Measurements from ENCODE around the gene TMCO6. TPM values are rescaled to one million over a fixed set of nuclear protein-coding genes. Genes with fewer than 3 reads are reported as not detected.
"Not testable (repeated sequence)": the region's sequence is repeated elsewhere in the genome, so short reads cannot be mapped to it uniquely, and the experiment has no call there.

TMCO6 gene
- polyA plus RNA-seq, 3 donors: 9.8 to 45.5 (median 12.6) TPM

- peaks cover 0 to 3% (median under 1%) of the 10 kb centered on the region in 3 donors for H3K27me3 Mint-ChIP-seq (ENCODE audit: low read depth in 3 of 3)
- Histone ChIP-seq H3K4me3 (replicated peaks in 1 of 3; ENCODE audit: low read depth in 2 of 3, low read length in 3 of 3) (peak overlapping the region; percentile 65 to 94 (median 70)), H3K27me3 (ENCODE audit: control insufficient read depth in 2 of 2, insufficient read depth in 2 of 2, low read length in 2 of 2) (no peaks in the 10 kb centered on the region), H3K9ac (ENCODE audit: insufficient read depth, low read length, poor library complexity, severe bottlenecking) (peak overlapping the region; percentile 84), H3K27ac (ENCODE audit: low read depth in 1 of 2, low read length in 2 of 2) (peak overlapping the region; percentile 79 to 95), H2AFZ (ENCODE audit: insufficient read depth, low read depth, low read length, poor library complexity, severe bottlenecking) (peak overlapping the region; percentile 90), H3K9me3 (replicated peaks in 1 of 2; ENCODE audit: control insufficient read depth in 1 of 2, insufficient read depth in 1 of 2, low read length in 2 of 2) (no peaks in the 10 kb centered on the region), H4K20me1 (ENCODE audit: insufficient read depth, low read length) (peaks cover 26% of the 10 kb centered on the region), H3K79me2 (ENCODE audit: insufficient read depth, low read length) (peaks cover 63% of the 10 kb centered on the region), H3K36me3 (replicated peaks in 1 of 2; ENCODE audit: control insufficient read depth in 1 of 2, insufficient read depth in 2 of 2, low read length in 2 of 2) (peaks cover 55 to 67% of the 10 kb centered on the region in 2 donors), H3K4me1 (ENCODE audit: control insufficient read depth in 1 of 2, insufficient read depth in 2 of 2, low read length in 2 of 2) (peaks cover 17 to 23% of the 10 kb centered on the region in 2 donors), H3K4me2 (replicated peaks; ENCODE audit: extremely low read depth, low read length, poor library complexity, severe bottlenecking) (peak overlapping the region; percentile 97)
- WGBS (ENCODE audit: insufficient coverage): 1% methylated on average over 24 of the region's 27 CpGs
- intact Hi-C loops (cut with micrococcal nuclease): loop anchor here (5.0 to 10.0 kb wide), 5 partner anchors 50 to 245 kb away; partner anchors contain the start of genes ANKHD1 (in 1 of the 2), APBB3 (in 1 of the 2), SLC35A4 (in 1 of the 2) and ZMAT2 (in 1 of the 2)
- H3K4me3 Mint-ChIP-seq: peak overlapping the region; percentile 98 to 99
- no peaks in the 10 kb centered on the region for H3K9me3 Mint-ChIP-seq
- DNase-seq: no peak
- H3K27ac Mint-ChIP-seq: peak overlapping the region; percentile 96 to 100 (median 99)
- TF ChIP-seq, protein P1, sequence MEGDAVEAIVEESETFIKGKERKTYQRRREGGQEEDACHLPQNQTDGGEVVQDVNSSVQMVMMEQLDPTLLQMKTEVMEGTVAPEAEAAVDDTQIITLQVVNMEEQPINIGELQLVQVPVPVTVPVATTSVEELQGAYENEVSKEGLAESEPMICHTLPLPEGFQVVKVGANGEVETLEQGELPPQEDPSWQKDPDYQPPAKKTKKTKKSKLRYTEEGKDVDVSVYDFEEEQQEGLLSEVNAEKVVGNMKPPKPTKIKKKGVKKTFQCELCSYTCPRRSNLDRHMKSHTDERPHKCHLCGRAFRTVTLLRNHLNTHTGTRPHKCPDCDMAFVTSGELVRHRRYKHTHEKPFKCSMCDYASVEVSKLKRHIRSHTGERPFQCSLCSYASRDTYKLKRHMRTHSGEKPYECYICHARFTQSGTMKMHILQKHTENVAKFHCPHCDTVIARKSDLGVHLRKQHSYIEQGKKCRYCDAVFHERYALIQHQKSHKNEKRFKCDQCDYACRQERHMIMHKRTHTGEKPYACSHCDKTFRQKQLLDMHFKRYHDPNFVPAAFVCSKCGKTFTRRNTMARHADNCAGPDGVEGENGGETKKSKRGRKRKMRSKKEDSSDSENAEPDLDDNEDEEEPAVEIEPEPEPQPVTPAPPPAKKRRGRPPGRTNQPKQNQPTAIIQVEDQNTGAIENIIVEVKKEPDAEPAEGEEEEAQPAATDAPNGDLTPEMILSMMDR (IDR thresholded peaks at IDR 0.05): no peak
- peaks cover 57 to 77% of the 10 kb centered on the region in 2 donors for H3K36me3 Mint-ChIP-seq
- peaks cover 15% of the 10 kb centered on the region for H3K4me1 Mint-ChIP-seq
Measured at GRCh38 chr5:140647042-140647419, 7.8 kb downstream of the TMCO6 start.

GRCh38 chr5:140658870-140659269 lies 19.6 kb downstream of the TMCO6 start:
- Histone ChIP-seq H3K79me2 (ENCODE audit: insufficient read depth, low read length) (peaks cover 3% of the 10 kb centered on the region), H3K4me2 (replicated peaks; ENCODE audit: extremely low read depth, low read length, poor library complexity, severe bottlenecking) (no peak overlapping the region), H3K9ac (ENCODE audit: insufficient read depth, low read length, poor library complexity, severe bottlenecking) (no peak overlapping the region), H3K4me1 (ENCODE audit: control insufficient read depth in 1 of 2, insufficient read depth in 2 of 2, low read length in 2 of 2) (peaks cover 8% of the 10 kb centered on the region in 2 donors), H2AFZ (ENCODE audit: insufficient read depth, low read depth, low read length, poor library complexity, severe bottlenecking) (no peak overlapping the region), H3K4me3 (replicated peaks in 1 of 3; ENCODE audit: low read depth in 2 of 3, low read length in 3 of 3) (no peak overlapping the region), H3K27me3 (ENCODE audit: control insufficient read depth in 2 of 2, insufficient read depth in 2 of 2, low read length in 2 of 2) (no peaks in the 10 kb centered on the region), H3K36me3 (replicated peaks in 1 of 2; ENCODE audit: control insufficient read depth in 1 of 2, insufficient read depth in 2 of 2, low read length in 2 of 2) (peaks cover 87 to 96% of the 10 kb centered on the region in 2 donors), H4K20me1 (ENCODE audit: insufficient read depth, low read length) (no peaks in the 10 kb centered on the region), H3K27ac (ENCODE audit: low read depth in 1 of 2, low read length in 2 of 2) (no peak overlapping the region), H3K9me3 (replicated peaks in 1 of 2; ENCODE audit: control insufficient read depth in 1 of 2, insufficient read depth in 1 of 2, low read length in 2 of 2) (no peaks in the 10 kb centered on the region)
- Mint-ChIP-seq H3K4me3 (no peak overlapping the region), H3K36me3 (peaks cover 84 to 94% of the 10 kb centered on the region in 2 donors), H3K27ac (peak overlapping the region in 1 of 7 donors; percentile 68), H3K27me3 (ENCODE audit: low read depth in 3 of 3) (no peaks in the 10 kb centered on the region), H3K4me1 (peaks cover 12% of the 10 kb centered on the region), H3K9me3 (no peaks in the 10 kb centered on the region)
- TF ChIP-seq, protein P1 (IDR thresholded peaks at IDR 0.05): no peak
- intact Hi-C loops (cut with micrococcal nuclease): no loop called here
- 98% methylated on average over 16 of the region's 17 CpGs for WGBS (ENCODE audit: insufficient coverage)
- no peak for DNase-seq

- WGBS (ENCODE audit: insufficient coverage): 100% methylated on average over 1 of the region's 6 CpGs
- H3K9me3 Mint-ChIP-seq; H3K4me3 Mint-ChIP-seq; H4K20me1 ChIP-seq (ENCODE audit: insufficient read depth, low read length); H3K79me2 ChIP-seq (ENCODE audit: insufficient read depth, low read length); H3K9me3 ChIP-seq (replicated peaks in 1 of 2; ENCODE audit: control insufficient read depth in 1 of 2, insufficient read depth in 1 of 2, low read length in 2 of 2); H3K27ac ChIP-seq (ENCODE audit: low read depth in 1 of 2, low read length in 2 of 2); H3K27me3 Mint-ChIP-seq (ENCODE audit: low read depth in 3 of 3); intact Hi-C loops (cut with micrococcal nuclease); DNase-seq; H3K27me3 ChIP-seq (ENCODE audit: control insufficient read depth in 2 of 2, insufficient read depth in 2 of 2, low read length in 2 of 2); H2AFZ ChIP-seq (ENCODE audit: insufficient read depth, low read depth, low read length, poor library complexity, severe bottlenecking); H3K9ac ChIP-seq (ENCODE audit: insufficient read depth, low read length, poor library complexity, severe bottlenecking); H3K4me3 ChIP-seq (replicated peaks in 1 of 3; ENCODE audit: low read depth in 2 of 3, low read length in 3 of 3); H3K4me2 ChIP-seq (replicated peaks; ENCODE audit: extremely low read depth, low read length, poor library complexity, severe bottlenecking): not testable (repeated sequence)
- H3K36me3 Mint-ChIP-seq: peaks cover 69 to 79% of the 10 kb centered on the region in 2 donors
- H3K36me3 ChIP-seq (replicated peaks in 1 of 2; ENCODE audit: control insufficient read depth in 1 of 2, insufficient read depth in 2 of 2, low read length in 2 of 2): peaks cover 72 to 81% of the 10 kb centered on the region in 2 donors
- H3K4me1 ChIP-seq (ENCODE audit: control insufficient read depth in 1 of 2, insufficient read depth in 2 of 2, low read length in 2 of 2): peaks cover 12 to 16% of the 10 kb centered on the region in 2 donors
- H3K4me1 Mint-ChIP-seq: peaks cover 13% of the 10 kb centered on the region
- H3K27ac Mint-ChIP-seq: peak overlapping the region in 1 of 7 donors; percentile 70
Measured at GRCh38 chr5:140660371-140660770, 21.1 kb downstream of the TMCO6 start.

Data from CD14-positive monocyte (primary cell).